GM19328 (cell line): ENCODE measurements around the gene COG3.

Experiments
- ATAC-seq: cut with Tn5 transposase; IDR thresholded peaks from one replicate; pipeline ENCODE4 v1.9.1; 2021; ENCODE audit warnings: mild to moderate bottlenecking, moderate library complexity; ENCODE audit not compliant: unreplicated experiment

Gene COG3

GRCh38 chr13:45445053-45445452 lies 19.7 kb upstream of the COG3 start:
- ATAC-seq: no peak

DNA sequence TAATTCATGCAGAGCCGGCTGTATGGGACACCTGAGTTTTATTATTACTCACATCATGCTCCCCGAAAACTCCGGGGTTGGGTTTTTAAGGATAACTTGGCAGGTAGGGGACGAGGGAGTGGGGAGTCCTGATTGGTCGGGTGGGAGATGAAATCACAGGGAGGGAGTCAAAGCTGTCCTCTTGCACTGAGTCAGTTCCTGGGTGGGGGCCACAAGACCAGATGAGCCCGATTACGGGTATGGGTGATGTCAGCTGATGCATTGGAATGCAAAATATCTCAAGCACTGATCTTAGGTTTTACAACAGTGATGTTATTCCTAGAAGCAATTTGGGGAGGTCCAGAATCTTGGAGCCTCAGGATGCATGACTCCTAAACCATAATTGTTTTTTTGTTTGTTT lies 18.6 kb upstream of the COG3 start:
- no peak for ATAC-seq

DNA sequence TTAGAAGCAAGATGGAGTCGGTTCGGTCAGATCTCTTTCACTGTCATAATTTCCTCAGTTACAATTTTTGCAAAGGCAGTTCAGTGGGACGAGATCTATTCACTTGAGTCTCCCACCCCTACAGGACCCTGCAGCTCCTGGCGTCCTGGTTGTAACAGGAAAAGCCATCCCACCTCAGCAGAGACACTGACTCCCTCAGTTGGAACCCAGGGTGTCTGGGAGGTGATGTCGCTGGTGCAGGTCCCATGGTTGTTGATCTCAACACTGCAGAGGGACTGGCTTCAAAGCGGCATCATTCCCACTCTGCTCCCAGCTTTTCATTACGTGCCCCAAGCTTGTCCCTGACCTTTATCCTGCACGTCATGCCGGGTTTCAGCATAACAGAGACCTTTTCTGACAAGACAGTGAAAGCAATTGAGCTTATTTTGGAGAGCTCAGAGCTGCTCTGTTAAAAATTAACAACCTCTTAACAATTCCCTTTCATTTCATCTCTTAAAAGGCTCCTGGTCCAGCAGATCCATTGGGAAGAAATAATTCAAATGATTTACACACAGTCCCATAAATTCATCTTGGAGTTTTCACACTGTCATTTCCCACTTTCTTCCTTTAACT lies 17.6 kb upstream of the COG3 start:
- ATAC-seq: no peak

GRCh38 chr13:45448965-45449559 lies 15.7 kb upstream of the COG3 start:
- ATAC-seq: no peak

DNA sequence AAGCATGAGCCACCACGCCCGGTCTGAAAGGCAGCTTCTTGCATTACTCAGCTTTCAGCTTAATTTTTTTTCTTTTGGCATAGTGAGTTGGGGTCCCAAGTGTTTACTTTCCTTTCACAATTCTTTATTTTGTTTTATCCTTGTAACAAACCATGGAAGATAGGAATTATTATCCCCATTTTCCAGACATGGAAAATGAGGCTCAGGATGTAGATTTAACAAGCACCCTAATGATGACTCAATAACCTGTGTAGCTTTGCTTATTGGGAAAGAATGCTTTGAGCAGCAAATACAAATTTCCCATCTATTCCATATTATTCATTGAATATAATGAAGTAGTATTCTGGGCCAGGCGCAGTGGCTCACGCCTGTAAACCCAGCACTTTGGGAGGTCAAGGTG lies 13.5 kb upstream of the COG3 start:
- ATAC-seq: no peak

DNA sequence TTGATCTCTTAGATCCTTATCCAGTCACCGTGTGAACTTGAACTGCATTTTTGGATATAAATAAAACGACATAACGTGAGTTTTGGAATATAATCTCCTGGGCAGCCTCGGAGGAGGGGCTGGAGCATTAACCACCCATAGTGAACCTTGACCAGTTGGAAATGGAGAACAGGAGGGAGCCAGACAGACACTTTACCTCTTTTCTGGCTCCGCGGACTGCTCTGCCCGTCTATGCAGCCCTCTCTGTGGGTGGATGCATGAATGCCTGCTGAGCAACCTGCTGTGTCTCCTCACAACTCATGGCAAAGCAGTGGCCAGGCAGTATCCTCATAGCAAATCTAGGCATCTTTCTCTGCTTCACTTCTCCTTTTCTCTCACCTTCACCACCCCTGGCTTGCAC lies 10.5 kb upstream of the COG3 start:
- no peak for ATAC-seq

DNA sequence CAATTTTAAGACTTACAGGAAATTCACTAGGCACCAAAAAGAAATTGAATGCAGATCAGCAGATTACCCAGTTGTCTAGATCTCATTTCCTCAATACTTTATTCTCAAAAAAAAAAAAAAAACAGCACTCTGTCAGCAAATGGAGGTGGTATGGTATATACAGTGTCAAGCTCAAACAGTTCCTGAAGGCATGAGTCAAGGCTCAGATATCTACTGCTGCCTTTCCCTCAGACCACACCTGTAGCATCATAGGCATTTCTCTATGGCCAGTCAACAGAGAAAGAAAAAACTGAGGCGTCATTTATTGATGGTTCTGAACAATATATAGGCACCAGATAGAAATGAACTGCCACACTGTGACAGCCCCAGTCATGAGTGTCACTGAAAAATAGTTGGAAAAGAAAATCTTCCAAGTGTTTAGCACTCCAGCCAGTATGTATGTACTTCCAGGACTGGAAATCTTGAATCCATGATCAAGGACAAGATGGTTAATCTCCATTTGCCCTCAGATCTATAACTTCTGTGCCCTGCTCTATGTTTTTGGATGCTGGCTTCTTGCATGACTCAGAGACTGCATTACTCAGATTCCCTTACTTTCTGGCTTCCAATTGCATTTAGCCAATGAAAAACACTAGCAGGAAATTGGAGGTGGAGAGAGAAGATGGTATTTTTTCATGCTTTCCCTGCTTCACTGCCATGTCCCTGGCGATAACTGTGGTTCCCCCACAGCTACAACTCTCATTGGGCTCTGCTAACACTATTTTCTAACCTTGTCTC lies 8.4 kb upstream of the COG3 start:
- no peak for ATAC-seq

GRCh38 chr13:45464141-45464686 lies 525 bp upstream of the COG3 start:
- no peak for ATAC-seq

GRCh38 chr13:45466359-45466758 lies 1.6 kb downstream of the COG3 start:
- ATAC-seq: no peak

DNA sequence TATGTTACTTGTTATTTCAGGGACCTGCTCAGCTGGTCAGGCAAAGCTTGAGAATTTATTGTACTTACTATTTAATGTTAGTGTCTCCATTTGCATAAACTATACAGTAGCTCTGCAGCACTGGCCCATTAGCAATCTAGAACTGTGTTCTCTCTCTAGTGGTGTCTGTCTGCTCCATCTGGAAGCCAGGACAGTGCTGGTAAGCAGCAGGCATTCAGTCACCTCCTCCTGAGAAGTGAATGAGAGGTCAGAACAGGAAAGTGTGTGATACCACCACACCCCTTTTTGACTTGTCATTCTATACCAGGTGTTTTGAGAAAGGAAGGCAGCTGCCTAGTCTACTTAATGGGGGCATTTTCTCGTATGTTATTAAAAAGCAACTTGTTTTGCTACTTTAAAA lies 3.9 kb downstream of the COG3 start:
- ATAC-seq: no peak

- ATAC-seq: no peak
These were observed 7.5 kb downstream of the COG3 start for GRCh38 chr13:45472171-45472705.

GRCh38 chr13:45473627-45474026 lies 8.9 kb downstream of the COG3 start:
- ATAC-seq: no peak

- ATAC-seq: no peak
These were observed 10.1 kb downstream of the COG3 start for GRCh38 chr13:45474584-45475454.

- ATAC-seq: no peak
These were observed 14.9 kb downstream of the COG3 start for GRCh38 chr13:45479661-45480060.

DNA sequence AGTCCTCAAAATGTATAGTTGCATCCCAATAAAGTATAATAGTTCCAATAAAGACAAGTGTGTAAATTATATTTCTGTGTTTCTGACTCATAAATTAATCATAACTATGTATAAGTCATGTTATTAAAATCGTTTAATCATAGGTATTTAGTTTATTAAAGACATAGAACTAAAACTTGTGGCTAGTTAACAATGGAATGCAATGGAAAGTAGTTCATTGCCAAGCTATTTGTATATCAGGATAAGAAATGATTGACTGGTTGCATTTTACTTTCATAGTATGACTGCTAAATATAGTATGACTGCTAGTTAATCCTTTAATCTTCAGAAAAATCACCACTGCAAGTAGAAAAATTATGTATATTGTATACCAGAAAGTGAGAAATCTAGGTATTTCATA lies 16.9 kb downstream of the COG3 start:
- ATAC-seq: no peak

DNA sequence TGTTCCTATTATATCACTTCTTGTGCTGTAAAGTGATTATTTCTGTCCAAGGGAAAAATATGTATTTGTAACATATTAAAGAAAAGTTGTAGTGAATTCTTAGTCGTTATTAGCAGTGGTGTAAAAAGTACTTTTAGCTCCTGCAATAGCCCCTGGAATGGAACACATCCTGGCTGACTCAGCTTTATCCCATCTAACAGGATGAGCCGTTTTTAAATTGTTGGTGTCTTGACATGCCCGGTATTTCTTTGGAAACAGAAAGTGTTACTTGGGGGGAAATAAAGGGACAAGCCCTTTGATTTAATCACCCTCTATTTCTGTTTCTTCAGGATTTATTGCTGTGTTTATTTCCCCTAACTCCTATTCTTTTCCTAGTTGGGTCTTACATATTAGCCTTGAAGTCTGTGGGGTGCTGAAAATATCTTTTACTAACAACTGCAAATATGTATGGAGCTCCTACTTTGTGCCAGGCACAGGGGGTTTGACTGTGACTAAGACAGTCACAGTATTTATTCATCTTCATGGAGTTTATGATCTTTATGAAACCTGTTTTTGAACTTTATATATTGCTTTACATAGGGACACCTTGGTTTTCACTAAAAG lies 17.9 kb downstream of the COG3 start:
- no peak for ATAC-seq

DNA sequence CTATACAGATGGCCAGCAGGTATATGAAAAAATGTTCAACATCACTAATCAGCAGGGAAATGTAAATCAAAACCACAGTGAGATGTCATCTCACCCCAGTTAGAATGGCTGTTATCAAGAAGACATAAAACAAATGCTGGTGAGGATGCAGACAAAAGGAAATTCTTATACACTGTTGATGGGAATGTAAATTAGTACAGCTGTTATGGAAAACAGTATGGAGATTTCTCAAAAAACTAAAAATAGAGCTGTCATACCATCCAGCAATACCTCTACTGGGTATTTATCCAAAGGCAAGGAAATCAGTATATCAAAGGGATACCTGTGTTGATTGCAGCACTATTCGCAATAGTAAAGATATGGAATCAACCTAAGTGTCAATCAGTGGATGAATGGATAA lies 22.9 kb downstream of the COG3 start:
- no peak for ATAC-seq

GRCh38 chr13:45490068-45490467 lies 25.3 kb downstream of the COG3 start:
- no peak for ATAC-seq

DNA sequence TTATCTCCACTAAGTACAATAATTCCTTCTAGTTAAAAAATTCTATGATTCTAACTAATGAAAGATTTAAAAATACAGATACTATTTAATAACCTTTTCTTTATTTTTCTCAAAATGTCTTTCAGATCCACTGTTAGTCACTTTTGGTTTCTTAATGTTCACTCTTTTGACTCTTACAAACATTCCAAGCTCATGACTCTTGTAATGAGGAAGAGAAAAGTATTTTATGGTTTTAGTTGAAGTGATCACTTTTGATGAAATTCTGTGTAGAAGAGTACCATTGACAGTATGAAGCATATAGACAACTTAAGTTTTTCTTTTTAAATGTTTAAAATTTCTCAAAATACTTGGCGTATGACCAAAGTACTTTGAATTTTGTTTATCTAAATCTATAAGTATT lies 27.8 kb downstream of the COG3 start:
- ATAC-seq: no peak

GRCh38 chr13:45496942-45497341 lies 32.2 kb downstream of the COG3 start:
- ATAC-seq: no peak
